GM12878 (cell line): Measurements from ENCODE around the gene KCNK13.

Source experiments
- CTCF ChIP-seq, 3 experiments: IDR thresholded peaks in 2 of 3; conservative IDR thresholded peaks in 1 of 3; 2 replicates each; pipeline ENCODE4 v1.5.1; 2011; ENCODE audit warnings: low read depth in 3 of 3, low read length in 3 of 3, mild to moderate bottlenecking in 3 of 3, control low read depth in 2 of 3, moderate library complexity in 2 of 3, inconsistent platforms in 1 of 3, mixed read lengths in 1 of 3; ENCODE audit not compliant: control insufficient read depth in 2 of 3, insufficient read depth in 1 of 3; ENCODE audit errors: extremely low read depth in 1 of 3
- EZH2 ChIP-seq: IDR thresholded peaks from 2 replicates; pipeline ENCODE4 v1.6.1; 2012; ENCODE audit warnings: low read depth, mild to moderate bottlenecking, control low read depth, inconsistent platforms, low read length, borderline replicate concordance; ENCODE audit not compliant: control insufficient read depth
- IKZF1 ChIP-seq: fragments of 450-650 bp; conservative IDR thresholded peaks from 2 replicates; pipeline ENCODE4 v1.6.1; 2017; ENCODE audit warnings: antibody characterized with exemption, mild to moderate bottlenecking
- MEF2B ChIP-seq: fragments of 450-650 bp; IDR thresholded peaks from 2 replicates; pipeline ENCODE4 v1.6.1; 2018; ENCODE audit warnings: mild to moderate bottlenecking, moderate library complexity; ENCODE audit not compliant: partially characterized antibody, poor library complexity, severe bottlenecking
- POLR2A ChIP-seq: IDR thresholded peaks from 2 replicates; pipeline ENCODE4 v1.6.1; 2011; ENCODE audit warnings: low read depth, mild to moderate bottlenecking, low read length
- WRNIP1 ChIP-seq: IDR thresholded peaks from 2 replicates; pipeline ENCODE4 v1.6.1; 2011; ENCODE audit warnings: low read depth, low read length, improper control_type of control experiment, borderline replicate concordance
- TF ChIP-seq, protein P1 (sequence below): fragments of 450-650 bp; IDR thresholded peaks from 2 replicates; pipeline ENCODE4 v1.6.1; 2017; ENCODE audit warnings: borderline replicate concordance

DNA sequence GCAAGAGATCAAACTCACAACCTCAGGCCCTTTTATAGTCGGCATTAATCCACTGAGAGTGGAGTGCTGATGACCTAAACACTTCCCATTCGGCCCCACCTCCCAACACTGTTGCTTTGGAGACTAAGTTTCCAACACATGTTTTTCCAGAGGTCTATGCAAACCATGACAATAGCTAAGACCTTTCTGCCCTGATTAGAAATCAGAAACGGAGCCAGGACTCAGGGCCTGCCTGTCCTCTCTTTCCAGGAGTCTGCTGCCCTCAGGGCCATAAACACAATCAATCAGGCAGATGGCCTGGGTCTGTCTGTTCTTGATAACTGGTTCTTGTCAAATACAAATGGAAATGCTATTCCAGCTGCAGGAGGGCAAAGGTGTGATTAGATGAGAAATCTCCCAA lies 97.4 kb downstream of the KCNK13 start:
- TF ChIP-seq WRNIP1 = no peak
- TF ChIP-seq IKZF1 = no peak
- TF ChIP-seq EZH2 = no peak
- TF ChIP-seq CTCF (IDR thresholded peaks at IDR 0.05 in 2 of 3, conservative IDR thresholded peaks at IDR 0.05 in 1 of 3; ENCODE audit: control insufficient read depth in 2 of 3, extremely low read depth in 1 of 3, insufficient read depth in 1 of 3, low read depth in 3 of 3, low read length in 3 of 3) = no peak
- no peak for TF ChIP-seq POLR2A
- no peak for TF ChIP-seq MEF2B
- TF ChIP-seq, protein P1, sequence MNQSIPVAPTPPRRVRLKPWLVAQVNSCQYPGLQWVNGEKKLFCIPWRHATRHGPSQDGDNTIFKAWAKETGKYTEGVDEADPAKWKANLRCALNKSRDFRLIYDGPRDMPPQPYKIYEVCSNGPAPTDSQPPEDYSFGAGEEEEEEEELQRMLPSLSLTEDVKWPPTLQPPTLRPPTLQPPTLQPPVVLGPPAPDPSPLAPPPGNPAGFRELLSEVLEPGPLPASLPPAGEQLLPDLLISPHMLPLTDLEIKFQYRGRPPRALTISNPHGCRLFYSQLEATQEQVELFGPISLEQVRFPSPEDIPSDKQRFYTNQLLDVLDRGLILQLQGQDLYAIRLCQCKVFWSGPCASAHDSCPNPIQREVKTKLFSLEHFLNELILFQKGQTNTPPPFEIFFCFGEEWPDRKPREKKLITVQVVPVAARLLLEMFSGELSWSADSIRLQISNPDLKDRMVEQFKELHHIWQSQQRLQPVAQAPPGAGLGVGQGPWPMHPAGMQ = no peak
